Frontal cortex (tissue), 4 donors: ENCODE results near the gene OCSTAMP. TPM values are rescaled to one million over a fixed set of nuclear protein-coding genes. Genes with fewer than 3 reads are reported as not detected.

Source experiments
- DNase-seq, 2 donors: peaks; one replicate each; pipeline ENCODE4 v3.0.0; 2012; ENCODE audit warnings: low spot score in 2 of 2
- FAIRE-seq: peaks from 2 replicates; lab custom pipeline; 2012; peaks lifted over from hg19 to GRCh38; lab: Jason Lieb, UNC
- total RNA-seq: library from RNA; depleted of rRNA; stranded (reverse); fragments of >200 nt; gene quantifications from one replicate; pipeline ENCODE4 v1.2.3, GENCODE V29; 2014
- donor health status: control.
- donor health status: control.
- donor health status: control.

Gene OCSTAMP
- total RNA-seq, 1 donor from 2014 or later = not detected

DNA sequence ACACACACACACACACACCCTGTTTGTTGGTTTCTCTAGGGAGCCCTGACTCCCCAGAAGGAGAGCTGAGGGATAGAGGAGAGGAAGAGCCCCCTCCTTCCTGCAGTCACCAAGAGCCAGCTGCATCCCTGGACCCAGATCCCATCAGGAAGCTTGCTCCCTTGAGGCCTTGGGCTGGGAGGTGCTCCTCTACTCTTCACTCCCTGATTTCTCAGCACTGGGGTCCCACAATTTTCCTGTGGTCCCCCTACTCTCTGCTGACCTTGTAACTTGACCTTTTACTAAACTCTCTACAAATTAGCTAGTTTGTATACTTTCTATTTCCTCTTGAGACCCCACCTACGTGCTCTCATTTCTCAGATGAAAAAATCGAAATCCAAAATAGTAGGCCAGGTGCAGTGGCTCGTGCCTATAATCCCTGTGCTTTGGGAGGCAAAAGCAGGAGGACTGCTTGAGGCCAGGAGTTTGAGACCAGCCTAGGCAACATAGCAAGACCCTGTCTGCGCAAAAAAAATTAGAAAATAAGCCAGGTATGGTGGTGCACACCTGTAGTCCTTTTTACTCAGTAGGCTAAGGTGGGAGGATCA, 5.0 kb upstream of the OCSTAMP start:
- no peak for DNase-seq
- FAIRE-seq = no peak

DNA sequence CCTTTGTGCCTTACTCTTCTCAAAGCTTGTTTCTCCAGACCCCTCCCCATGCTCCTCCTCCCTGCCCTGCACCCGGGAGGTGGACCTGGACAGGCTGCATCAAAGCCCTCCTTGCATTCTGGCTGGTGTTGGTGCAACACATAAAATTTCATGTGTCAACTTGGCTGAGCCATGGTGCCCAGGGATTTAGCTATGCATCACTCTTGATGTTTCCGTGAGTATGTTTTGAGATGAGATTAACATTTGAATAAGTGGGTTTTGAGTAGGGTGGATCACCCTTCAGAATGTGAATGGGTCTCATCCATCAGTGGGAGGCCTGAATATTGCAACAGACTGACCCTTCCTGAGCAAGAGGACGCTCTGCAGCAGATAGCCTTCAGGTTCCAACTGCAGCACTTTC, 4.4 kb upstream of the OCSTAMP start:
- DNase-seq (no peak), FAIRE-seq (no peak)

DNA sequence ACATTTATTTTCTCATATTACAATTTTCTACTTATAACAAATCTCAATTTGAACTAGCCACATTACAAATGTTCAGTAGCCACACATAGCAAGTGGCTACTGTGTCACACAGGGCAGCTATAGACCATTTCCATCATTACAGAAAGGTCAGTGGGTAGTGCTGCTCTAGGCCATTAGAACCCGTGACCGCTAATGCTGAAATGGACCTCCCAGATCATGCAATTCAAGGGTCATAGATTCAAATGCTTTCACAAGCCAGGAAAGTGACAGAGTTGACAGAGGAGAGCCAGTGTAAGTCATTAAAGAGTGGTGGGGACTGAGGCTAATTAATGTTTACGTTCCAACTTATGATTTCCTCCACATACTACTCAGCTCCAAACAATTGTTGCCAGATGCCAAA, 3.5 kb upstream of the OCSTAMP start:
- no peak for FAIRE-seq

DNA sequence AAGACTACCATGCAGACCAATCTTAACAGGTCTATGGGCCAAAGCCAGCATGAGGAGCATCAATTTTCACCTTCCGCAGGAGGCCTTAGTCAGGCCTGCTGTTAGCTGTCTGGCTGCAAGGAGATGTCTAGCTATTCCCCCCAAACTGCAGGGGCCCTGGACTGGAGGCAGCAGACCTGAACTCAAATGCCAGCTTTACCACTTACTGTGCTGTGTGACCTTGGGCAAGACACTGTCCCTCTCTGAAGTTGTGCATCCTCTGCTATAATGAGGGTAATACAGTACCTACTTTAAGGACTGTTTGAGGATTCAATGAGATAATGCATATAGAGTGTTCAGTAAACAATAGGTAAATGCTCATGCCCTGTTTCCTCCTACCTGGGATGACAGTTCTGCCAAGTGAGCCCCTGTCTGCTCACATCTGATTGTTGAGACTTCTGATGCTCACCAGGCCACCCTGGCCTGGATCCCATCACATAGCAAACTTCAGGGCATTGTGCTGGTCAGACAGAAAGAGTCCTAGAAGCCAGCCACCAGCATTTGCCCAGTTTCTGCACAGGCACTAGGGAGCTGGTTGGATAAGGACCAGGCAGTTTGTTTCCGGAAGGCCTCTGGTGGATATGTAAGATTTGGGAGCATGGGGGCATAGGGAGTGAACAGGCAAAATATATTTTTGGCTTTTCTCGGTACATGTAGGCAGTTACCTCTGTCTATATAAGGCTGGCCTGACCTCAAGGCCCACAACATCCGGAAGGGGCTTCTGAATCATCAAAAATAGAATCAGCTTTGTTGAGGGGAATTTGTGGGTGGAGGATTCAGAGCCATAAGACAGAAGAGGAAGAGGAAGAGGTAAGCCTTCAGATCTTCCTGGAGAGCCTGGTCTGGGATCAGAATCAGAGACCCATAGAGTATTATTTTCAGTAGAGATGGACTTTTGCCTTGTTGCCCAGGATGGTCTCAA, 2.3 kb upstream of the OCSTAMP start:
- FAIRE-seq = no peak
- no peak for DNase-seq

More for the DNA sequence above, 3.5 kb upstream of the OCSTAMP start:
- no peak for DNase-seq

DNA sequence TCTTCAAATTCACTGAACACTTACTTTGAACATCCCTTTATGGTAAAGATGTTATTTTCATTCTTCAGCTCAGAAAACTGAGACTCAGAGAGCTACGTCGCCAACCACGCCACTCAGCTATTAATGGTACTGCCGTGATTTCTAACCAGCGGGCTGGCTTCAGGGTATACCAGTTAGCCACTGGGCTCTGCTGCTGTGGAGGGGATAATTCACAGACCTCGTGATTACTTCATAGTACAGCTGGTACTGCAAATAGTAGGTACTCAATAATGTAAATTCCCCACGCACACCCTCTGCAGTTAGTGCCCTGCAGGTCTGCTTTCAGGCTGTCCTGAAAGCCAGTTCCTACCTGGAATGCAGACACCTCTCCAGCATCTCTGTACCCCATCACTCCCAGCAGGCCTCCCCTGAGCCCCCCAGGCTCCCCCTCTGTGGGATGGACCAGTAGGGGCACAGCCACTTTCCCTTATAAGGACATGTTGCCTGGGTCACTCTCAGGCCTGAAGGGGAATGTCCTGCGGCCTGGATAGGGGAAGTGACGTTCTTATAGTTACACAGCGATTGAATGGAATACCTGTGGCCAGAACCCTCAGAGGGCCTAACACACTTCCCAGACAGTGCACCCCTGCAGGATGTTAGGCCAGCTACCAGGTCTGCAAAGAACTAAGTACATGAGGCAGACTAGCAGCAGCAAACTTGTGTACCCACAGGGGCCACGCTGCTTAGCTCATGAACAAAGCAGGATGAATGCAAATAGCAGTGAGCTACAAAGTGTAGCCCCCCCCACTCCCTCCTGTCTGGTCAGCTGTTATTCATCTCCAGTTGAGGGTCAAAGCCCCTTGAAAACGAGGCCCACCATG, 1.3 kb upstream of the OCSTAMP start:
- FAIRE-seq (no peak), DNase-seq (no peak)

DNA sequence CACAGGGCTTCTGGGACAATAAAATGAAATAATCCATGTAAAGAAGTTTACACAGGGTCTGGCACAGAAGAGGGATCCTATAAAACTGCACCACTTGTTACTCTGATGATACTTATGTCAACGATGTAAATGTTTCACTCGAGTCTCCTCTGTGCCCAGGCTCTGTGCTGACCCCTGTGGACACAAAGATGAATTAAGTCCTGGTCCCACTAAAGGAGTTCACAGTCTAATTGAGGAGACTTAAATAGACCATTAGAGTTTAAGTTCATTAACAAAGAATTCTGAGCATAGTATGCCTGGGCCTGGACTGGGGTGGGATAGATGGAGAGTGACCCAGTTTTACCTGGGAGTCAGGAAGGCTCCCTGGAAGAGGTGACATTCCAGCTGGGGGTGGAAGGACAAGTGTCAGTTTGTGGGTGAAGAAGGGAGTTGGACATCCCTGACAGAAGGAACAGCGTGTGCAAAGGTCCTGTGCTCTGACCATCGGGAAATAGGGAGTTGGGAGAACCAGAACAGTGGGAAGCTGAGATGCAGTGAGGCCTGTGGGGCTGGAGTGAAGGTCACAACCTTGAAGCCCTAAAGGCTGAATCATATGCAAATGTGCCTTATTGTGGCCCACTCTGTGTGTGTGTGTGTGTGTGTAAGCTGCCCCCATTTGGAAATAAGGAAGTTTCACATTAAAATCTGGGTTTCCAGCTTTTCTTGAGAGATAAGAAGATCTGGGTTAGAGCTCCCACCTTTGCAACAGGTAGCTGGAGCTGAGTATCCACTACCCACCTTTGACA, 1.1 kb downstream of the OCSTAMP start:
- DNase-seq = no peak
- no peak for FAIRE-seq

DNA sequence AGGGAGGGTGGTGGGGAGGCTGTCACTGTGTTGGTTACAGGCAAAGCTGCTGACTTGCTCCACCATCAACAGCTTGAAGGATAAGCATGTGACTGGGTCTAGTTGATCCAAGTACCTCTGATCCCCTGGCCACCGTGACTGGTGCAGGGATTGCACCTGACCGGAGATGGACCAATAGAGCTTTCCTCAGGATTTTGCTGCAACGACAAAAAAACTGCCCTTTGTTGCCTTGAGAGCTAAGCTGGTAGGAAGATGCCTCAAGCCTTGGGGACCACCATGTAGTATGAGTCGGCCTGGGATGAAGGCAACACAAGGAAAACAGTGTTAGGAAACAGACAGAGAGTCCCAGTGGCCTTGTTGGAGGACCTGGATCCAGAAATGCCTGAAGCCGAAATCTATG, 1.8 kb downstream of the OCSTAMP start:
- no peak for FAIRE-seq
- no peak for DNase-seq

DNA sequence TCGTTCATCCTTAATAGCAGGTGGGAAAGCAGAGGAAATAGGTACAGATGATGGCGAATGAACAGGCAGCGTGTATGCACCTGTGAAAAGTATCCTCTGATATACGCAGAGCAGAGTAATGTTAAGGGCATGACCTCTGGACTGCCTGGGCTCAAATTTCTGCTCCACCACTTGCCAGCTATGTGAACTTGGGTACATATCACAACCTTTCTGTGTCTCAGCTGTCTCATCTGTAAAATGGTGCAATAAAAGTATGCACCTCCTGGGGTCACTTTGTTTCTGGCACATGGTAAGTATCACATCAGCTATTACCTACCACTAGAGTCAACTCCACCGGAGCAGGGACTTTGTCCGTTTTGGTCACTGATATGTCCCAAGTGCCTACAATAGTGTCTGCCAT, 2.5 kb downstream of the OCSTAMP start:
- DNase-seq (no peak), FAIRE-seq (no peak)

DNA sequence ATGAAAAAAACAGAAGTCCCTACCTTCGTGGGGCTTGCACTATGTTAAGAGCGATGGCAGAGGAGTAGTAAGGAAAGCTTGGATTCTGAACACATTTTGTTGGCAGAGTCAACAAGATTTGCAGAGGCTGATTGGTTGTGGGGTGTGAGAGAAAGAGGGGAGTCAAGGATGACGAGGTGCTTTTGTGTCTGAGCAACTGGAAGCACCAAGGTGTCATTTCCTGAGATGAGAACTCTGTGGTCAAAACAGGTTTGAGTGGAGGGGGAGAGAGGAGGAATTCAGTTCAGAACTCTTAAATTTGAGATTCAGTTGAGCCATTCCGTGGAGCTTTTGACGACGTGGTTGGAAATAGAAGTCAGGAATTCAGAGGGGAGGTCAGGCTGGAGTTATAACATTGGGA, 3.5 kb downstream of the OCSTAMP start:
- FAIRE-seq = no peak

DNA sequence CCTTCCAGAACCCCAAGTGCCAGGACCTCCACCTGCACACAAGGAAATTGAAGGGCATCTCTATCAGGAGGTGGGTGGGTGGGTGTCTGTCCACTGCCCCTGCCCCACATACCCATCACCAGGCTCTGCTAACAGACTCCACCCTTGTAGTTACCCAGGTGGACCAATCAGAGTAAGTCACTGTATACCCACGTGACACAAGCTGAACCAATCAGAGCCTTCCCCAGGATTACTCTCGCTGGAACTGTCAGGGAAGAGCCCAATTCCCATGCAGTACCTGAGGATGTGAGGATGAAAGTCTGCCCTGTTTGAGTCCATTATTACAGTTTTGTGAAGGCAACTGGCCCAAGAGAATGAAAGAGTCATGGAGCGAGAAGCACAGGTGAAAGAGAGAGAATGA, 4.2 kb downstream of the OCSTAMP start:
- no peak for DNase-seq
- FAIRE-seq = no peak

More for the DNA sequence above, 3.5 kb downstream of the OCSTAMP start:
- DNase-seq = no peak

DNA sequence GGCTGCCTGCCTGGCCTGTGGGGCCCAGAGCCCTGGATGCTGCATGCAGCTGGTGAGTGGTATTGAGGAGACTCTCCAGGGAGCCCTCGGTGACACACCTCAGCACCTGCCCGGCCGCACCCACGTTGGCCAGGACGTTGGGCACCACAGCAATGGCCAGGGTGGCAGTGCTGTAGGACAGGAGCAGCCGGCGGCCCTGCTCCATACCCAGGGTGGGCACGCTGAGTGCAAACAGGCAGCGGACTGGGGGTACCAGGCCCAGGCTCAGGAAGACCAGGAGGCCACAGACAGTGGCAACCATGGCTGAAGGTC, 4.7 kb downstream of the OCSTAMP start:
- no peak for FAIRE-seq
- no peak for DNase-seq

DNA sequence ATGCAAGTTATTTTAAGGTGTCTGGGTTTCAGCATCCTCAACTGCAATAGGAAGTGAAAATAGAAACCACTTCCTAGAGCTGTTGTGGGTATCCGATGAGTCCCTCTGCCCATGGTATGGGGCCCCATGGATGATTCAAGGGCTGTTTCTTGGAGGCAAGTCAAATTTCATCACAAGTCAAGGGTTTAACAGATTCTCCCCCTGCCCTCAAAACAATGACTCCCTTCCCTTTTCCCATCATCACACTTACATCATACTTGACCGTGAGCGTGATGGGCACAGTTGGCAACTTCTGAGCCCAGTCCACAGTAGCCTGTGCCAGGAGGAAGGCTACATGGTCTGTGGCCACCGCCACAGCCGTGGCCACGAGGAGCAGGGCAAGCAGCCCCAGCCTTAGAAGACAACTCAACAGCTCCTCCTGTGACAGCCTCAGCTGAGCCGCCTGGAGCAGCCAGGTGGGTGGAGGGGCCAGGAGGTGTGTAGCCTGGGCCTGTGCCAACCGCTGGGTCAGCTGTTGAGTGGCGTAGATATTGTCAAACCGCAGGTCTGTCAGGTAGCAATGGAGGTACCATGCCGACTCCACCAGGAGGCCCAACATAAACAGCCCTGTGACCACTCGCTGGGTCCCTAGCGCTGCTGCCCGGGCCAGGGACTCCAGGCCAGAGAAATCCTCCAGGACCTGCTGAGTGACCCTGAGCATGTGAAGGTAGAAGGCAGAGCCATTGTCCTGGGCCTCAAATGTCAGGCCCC, 5.2 kb downstream of the OCSTAMP start:
- FAIRE-seq (no peak), DNase-seq (peak; percentile 25 to 37)

DNA sequence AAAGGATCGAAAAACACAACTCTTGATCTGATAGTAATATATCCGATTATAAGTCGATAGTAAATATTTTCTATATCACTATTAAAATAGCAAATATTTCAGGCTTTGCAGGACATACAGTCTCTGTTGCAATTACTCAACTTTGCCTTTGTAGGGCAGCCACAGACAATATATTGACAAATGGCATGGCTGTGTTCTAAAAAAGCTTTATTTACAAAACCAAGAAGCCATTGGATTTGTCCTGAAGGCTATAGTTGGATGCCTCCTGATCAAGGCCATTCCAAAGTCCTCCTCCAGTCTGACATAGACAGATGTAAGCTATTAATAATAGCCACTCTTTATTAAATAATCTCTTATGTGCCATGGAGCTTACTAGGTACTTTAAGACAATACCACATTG, 5.9 kb downstream of the OCSTAMP start:
- DNase-seq (no peak), FAIRE-seq (no peak)

DNA sequence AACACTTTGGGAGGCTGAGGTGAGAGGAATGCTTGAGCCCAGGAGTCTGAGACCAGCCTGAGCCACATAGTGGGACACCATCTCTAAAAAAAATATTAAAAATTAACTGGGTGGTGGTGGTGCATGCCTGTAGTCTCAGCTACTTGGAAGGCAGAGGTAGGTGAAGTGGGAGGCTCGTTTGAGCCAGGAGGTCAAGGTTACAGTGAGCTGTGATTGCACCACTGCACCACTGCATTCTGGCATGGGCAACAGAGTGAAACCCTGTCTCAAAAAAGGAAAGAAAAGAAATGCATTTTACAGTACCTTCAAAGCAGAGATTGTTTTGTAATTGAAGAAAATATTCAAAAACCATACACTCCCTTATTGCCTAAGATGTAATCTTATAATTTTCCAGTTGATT, 6.5 kb downstream of the OCSTAMP start:
- no peak for DNase-seq
- no peak for FAIRE-seq

DNA sequence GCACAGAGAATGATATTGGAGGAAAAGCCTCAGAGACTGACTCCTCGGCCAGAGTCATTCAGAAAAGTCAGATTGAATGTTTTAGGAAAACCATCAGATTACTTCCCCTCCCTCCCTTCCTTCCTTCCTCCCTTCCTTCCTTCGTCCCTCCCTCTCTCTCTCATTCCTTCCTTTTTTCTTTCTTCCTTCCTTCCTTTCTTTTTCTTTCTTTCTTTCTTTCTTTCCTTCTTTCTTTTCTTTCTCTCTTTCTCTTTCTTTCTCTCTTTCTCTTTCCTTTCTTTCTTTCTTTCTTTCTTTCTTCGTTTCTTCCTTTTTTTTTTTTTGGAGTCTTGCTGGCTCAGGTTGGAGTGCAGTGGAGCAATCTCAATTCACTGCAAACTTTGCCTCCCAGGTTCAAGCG, 7.4 kb downstream of the OCSTAMP start:
- no peak for FAIRE-seq
- no peak for DNase-seq

DNA sequence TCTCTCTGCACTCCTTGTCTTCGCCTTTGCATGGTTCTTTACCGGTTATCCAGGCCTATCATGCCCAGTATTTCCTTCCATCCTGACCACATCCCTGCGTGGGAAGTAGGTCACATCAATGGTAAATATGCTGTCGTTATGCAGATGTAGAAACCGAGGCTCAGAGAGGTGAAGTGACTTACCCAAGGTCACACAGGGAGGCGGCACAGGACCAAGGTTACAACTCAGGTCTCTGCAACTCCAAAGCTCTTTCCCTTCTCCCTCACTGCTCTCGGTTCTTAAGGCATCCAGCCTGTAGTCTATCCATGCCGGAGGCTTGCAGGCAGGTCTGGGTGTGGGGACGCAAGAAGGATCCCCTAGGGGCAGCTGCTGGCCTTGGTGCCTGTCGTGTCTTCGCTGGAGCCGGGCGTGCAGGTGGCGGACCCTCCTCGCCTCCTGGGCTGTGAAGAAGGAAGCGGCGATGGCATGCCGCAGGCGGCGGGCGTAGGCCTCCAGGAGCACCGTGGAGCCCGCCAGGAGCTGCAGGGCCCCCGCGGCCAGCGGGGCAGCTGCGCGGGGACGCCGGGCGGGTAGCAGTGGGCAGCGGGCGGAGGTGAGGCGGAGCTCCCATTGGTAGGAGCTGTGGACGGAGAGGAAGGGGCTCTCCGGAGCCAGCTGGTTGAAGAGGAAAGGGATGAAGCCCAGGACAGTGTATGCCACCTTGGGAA, 9.1 kb downstream of the OCSTAMP start:
- DNase-seq (no peak), FAIRE-seq (no peak)

DNA sequence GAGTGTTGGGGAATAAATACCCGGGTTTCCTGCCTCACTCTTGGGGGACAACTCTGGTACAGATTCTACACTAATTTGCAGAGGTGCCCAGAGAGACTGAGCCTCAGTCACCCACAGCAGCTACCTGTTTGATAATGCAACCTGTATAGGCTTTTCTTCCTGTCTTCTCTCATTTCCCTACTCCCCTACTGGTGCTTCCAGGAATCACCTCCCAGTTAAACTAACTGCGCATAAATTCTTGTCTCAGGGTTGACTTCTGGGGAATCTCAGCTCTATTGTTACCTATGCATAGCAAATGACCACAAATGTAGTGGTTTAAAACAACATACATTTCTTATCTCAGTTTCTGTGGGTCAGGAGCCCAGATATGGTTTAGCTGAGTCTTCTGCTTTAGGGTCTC, 11.3 kb downstream of the OCSTAMP start:
- DNase-seq (no peak), FAIRE-seq (no peak)

DNA sequence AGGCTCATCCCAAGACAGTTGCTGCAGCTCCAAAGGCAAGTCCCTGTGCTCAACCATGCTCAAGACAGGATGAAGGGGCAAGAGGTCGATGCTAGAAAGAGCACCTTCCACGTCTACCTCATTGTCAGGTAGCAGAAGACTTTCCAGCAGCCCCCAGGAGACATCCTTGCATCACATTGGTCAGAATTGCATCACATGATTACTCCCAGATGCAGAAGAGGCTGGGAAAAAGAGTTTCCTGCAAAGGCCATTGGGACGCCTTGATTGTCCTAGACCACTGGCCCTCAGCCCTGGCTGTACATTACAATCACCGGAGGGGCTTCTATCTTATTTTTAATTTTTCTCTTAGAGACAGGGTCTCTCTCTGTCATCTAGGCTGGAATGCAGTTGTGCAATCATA, 19.8 kb downstream of the OCSTAMP start:
- no peak for FAIRE-seq
- DNase-seq = no peak
